Activated CD4-positive, alpha-beta T cell treated with anti-CD3 and anti-CD28 coated beads for 4 hours (primary cell): ENCODE data around the gene ST3GAL4.
"Not testable (repeated sequence)": the region's sequence is repeated elsewhere in the genome, so short reads cannot be mapped to it uniquely, and the experiment has no call there.

ENCODE experiments used
- DNase-seq, 2 donors: peaks; one replicate each; pipeline ENCODE4 v3.0.0-alpha.2; 2020

The ST3GAL4 gene

DNA sequence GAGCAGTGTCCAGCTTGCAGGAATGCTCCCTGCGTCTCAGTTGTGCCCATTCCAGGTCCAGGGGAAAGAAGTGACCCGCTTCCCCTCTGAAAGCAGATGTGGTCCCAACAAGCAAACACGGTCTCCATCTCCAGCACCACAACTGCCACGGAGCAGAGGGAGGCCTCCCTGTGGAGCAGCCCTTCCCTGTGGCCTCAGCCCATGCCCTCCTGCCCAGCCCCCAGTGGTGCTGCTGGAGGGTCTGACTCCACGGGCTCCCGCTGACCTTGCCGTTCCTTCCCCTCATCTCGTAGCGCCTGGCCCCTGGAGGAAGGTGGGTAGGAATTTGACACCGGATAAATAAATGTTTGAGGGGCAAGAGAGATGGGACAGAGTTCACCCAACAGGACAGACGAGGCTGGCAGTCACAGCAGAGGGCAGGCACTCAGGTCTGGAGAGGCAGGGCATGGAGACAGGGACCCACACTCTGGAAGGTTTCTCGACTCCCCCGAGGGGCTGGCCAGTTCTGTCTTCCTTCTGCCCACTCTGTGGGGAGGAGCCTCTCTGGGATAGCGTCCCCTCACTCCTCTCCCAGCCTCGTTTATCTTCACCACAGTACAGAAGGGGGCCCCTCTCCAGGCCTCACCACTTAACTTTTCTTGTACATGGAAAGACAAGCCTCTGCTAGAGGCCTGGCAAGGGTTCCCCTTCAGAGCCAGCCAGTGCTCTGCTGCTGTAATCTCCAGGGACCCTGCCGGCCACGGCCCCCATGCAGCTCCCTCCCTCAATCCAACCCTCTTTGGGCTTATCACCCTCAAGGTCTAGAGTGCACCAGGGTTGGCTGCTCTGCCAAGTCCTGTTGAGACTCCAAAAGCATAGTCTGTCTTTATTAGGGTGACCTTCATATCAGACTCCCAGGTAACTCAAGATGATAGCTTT lies 7.5 kb upstream of the ST3GAL4 start:
- DNase-seq, result no peak

DNA sequence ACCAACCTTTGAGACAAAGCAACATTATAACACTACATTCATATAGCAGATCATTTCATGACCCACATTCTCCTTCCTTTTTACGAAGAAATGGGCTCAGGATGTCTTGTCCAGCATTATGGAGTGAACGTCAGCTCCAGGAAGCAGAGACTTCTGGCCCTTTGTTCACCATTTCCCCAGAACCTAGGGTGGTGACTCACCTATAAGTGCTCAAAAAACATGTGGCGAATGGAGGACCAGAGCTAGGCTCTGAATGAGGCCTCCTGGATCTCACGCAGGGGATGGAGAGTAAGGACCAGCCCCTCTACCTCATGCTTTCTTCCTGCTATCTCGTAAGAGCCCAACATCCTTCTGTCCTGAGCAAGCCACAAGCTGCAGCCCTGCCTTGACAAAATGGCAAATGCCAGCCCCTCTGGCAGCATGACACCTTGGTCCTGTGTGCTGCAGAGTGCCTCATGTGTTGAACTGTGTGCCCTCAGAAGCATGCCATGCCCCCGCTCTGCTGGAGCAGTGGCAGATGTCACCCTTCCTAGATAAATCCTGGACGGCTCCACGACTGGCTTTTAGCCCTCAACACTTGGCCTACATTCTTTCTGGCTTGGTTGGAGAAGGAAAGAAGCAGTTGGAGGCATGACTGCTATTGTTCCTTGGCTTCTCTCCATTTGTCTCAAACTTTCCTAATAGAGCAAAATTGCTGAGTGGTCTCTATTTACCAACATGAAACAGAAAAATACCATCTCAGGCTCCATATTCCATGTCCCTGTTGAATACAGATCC lies 6.5 kb upstream of the ST3GAL4 start:
- DNase-seq, result no peak

DNA sequence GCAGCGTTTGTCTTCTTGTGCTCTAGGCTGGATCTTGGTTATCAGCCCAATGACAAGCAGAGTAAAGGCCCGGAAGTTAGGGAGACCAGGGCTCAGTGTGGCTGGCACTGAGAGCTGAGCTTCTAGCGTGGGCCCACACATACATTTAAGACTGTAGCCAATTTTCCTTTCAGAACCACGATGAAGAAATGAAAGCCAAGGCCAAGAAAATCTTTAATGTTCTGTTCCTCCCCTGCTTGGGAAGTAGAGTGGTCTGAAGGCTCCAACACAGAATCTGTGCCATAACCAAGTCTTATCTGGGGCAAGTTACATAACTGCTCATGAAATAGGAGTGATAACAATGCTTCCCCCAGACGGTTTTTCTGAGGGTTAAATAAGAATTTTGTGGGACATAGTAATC lies 4.7 kb upstream of the ST3GAL4 start:
- no peak for DNase-seq

DNA sequence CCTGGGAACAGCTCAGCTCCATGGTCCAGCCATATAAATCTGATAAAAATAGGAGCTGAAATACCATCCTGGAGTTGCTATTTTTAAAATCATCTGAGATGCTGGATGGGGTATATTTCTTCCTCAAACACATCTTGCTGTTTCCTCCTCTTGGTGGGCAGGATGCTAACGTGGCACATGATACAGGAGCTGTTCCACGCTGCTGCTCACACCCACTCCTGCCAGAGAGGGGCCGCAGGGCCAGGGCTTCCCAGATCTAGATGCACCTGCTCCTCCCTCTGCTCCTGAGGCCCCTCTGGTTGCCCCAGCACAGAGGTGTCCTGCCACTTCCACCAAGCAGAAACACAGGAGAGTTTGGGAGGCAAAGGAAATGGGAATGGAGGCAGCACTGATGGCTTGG lies 3.3 kb upstream of the ST3GAL4 start:
- no peak for DNase-seq

DNA sequence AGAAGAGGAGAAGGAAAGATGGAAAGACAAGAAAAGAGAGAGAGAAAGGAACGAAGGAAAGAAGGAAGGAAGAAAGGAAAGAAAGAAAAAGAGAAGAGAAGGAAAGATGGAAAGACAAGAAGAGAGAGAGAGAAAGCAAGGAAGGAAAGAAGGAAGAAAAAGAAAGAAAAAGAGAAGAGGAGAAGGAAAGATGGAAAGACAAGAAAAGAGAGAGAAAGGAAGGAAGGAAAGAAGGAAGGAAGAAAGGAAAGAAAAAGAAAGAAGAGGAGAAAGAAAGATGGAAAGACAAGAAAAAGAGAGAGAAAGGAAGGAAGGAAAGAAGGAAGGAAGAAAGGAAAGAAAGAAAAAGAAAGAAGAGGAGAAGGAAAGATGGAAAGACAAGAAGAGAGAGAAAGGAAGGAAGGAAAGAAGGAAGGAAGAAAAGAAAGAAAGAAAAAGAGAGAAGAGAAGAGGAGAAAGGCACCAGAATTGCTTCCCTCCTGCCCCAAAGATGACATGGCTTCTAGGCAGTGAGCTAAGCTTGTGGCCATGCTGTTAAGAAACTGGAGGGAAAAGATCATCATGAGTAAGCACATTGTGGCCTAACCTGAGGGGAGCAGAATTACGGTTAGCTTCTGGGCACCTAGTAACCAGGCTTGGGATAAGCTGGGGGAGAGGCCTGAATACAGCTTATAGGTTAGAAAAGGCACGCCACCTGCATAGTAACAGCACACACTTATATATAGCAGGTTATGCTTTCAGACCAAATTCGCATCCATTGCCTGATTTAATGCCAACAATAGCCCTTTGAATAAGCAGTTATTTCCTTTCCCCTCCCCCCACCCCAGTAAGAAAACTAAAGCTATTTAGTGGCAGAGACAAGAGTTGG lies 2.3 kb upstream of the ST3GAL4 start:
- no peak for DNase-seq

DNA sequence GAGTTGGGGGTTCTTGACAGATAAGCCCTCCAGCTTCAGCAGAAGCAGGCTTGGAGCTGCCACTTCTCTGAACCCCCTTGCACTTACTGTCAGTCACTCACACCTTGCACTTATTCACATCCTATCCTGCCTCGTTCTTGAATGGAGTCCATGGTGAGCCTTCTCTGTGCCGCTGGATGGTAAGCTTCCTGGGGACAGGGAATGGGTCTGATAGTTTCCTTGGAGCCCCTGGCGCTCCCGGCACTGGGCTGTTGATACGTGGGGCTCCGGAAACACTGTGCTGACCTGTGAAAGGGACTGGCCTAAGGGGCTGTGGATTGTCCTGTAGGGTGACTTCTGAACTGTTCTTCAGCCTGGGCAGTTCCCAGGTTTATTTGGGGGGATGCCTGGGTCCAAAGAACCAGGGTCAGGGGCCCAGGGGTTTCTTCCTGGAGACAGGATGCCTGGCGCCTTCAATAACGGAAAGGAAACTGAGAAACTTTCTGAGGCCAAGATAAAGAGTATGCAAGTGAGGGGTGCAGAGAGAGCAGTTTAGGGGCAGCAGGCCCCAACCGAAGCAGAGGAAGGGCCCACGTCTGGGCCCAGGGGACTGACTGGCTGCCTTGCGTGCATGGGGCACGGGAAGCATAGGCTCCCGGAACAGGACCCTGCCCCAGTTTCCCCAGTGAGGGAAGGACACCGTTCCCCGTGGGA lies 709 bp upstream of the ST3GAL4 start:
- DNase-seq, result no peak

DNA sequence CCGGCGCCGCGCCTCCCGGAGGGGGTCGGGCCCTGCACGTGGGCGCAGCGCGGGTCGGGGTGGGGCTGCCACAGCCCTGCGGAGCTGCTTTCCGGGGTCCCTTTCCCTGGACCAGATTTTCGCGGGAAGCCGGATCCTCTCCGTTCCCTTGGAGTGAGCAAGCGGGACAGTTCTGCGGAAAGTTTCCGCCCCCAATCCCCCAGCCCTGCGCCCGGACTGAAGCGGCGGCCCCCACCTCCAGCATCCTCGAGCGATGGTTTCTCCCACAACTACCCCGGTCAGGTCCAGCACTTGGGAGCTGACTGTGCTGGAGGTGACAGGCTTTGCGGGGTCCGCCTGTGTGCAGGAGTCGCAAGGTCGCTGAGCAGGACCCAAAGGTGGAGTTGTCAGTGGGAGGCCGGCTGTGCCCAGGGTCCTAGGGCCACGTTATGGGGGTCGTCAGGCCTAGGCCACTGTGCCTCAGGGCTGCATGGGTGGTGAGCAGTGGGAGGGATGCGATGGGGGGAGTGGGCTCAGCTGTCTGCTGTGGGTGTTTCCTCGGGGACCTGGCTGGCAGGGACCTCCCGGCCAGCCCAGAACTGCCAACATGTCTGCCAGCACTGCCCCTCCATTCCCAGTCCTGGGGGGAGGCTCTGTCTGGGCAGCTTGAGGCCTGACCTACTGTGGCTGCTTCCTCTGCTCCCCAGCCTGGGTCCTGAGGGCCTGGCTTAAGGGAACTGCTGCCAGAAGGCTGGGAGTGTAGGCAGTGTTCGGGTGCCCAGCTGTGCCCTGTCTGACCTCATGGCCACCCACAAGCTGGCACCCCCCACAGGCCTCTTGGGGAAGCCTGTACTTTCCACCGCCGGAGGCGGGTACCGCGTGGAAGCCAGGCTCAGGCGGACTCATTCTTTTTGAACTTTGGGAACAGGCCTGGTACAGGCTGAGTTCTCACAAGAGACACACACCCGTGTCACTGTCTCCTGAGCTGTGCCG lies 726 bp downstream of the ST3GAL4 start:
- DNase-seq, result peak; percentile 7 to 16

DNA sequence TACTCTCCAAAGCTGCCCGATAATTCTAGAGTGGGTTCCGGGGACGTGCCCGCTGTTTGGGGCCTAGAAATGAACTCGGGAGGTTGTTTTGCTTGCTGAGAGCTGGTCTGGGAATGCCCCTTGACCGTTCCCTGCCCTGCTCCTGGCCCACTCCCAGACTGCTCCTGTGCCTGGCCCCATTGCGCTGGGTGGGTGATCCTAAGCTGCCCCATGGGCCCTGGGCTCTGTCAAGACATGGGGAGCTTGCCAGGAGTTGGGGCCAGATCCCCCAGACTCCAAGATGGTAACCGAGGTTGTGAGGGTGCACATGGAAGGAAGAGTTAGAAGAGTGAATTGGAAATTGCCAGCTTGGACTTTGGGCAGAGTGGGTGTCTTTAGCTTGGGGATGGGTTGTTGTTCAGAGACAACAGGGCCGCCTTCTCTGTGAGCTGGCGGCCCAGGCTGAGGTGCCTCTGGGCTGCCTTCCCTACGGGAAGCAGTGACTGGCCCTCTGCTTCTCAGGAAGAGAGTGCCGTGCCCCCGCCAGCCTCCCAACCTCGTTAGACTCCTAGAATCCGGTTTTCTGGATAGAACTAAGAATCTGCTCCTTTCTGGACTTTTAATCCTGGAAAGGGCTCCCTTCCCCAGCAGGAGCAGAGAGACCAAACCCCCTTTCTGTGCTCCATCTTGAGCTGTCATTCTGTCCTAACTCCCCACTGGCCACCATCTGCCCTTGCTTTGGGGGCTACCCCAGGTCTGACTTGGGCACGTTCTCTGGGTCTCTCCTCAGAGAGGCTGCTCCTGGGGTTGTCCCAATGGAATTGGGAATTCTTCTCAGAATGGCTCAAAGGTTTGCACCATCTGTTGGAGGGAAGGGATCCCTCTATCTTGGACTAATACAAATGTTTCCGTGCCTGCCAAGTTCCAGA lies 1.8 kb downstream of the ST3GAL4 start:
- no peak for DNase-seq

DNA sequence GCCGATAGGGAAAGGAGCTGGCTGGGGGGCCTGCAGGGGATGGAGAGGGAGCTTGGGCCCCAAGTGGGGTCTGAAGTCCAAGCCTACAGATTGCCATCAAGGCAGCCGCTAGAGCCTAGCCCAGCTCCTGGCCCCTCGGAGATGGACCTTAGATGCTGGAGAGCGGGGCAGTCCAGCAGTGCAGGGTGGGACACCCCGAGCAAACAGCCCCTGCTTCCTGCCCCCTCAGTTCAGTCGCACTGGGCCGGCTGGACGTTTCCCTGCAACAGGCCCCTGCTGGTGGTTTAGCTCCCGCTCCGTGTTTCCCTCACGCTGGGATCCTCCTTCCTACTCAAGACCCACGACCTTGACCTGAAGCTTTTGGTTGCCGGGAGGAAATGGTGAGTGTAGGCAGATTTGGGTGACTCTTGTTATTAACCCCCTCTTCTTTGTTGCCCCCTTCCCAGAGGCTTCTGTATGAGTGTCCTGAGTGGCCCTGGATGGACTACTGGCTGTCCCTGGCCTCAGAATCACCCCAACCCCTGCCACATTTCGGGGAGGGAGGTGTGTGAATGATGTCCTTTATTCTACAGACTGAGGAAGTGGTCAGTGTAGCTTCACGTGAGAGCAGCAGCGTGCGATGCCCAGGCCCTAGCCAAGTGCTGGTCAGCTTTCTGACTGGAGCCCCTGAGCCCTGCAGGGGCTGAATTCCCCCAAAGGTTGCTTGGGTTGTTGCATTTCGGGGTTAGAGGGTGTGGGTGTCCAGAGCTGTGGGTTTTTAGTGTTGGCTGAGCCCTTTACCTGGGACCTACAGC lies 2.7 kb downstream of the ST3GAL4 start:
- no peak for DNase-seq

DNA sequence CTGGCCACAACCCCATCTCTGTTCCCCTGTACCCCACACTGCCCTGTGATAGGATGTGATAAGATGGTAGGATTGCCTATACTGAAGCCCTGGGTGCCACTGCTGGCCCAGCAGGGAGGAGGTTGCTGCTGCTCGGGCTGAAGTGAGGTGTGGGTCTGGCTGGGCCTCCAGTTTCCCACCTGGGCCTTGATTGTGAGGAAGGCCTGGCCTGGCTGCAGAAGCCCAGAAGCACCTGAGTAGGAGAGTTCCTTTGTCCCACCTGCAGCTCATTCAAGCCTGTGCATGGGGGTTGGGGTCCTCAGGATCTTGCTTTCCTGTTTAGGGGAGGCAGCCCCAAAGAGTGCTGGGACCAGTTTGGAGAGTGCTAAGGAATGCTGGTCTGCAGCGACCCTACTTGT lies 3.3 kb downstream of the ST3GAL4 start:
- no peak for DNase-seq

DNA sequence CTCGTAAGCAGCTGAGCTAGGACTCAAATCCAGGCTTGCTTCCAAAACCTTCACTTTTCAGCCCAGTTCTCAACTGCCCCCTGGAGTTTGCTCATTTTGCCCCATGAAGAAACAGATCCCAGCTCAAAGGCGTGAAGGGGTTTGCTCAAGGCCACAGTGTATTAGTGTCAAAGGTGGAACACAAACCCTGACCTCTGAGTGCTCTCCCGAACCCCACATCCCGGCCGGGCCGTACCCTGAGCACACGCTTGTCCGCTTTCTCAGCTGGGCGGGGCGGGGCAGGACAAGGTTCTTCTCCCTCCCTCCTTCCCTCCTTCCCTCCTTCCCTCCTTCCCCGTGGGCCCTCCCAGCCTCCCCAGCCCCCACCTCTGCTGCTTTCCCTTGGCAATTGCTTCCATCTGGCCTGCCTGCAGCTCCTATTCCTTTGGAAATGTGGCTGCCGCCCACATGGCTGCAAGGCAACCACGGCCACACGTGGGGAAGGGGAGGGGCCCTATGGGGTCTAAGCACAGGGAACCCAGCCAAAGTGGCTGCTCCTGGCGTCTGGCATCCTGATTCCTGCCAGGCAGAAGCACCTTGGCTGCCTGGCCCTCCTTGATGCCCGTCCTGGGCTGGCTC lies 4.1 kb downstream of the ST3GAL4 start:
- no peak for DNase-seq

DNA sequence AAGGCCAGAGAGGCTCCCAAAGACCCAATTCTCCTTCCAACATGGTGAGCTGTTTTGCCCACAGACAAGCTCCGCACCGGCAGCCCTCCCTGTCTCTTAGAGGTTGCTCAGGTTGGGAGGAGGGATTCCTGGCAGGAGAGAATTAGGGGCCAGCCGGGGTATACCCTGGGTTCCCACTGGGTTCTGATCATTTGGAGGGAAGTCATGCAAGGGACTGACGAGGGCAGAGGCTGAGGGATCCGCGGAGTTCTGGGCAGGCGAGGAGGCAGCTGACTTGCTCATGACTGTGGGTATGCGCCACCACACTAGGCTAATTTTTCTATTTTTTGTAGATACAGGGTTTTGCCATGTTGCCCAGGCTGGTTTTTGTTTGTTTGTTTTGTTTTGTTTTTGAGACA lies 4.6 kb downstream of the ST3GAL4 start:
- no peak for DNase-seq

DNA sequence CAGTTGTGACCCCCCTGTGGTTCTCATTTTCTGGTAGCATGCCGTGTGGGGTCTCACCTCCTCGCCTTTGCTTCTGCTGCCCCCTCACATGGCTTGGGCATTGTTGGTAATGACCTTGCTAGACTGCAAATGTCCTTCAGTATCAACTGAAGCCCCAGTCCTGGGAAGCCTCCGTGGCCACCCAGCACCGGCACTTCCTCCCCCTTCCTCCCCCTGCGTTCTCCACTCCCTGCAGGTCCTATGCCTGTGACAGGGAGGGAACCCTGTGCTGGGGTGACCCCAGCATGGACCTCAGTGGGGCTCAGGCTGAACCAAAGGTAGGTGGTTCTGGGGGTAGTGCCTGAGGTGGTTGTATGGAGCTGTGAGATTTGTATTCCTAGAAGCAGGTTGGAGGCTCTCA lies 5.9 kb downstream of the ST3GAL4 start:
- no peak for DNase-seq

DNA sequence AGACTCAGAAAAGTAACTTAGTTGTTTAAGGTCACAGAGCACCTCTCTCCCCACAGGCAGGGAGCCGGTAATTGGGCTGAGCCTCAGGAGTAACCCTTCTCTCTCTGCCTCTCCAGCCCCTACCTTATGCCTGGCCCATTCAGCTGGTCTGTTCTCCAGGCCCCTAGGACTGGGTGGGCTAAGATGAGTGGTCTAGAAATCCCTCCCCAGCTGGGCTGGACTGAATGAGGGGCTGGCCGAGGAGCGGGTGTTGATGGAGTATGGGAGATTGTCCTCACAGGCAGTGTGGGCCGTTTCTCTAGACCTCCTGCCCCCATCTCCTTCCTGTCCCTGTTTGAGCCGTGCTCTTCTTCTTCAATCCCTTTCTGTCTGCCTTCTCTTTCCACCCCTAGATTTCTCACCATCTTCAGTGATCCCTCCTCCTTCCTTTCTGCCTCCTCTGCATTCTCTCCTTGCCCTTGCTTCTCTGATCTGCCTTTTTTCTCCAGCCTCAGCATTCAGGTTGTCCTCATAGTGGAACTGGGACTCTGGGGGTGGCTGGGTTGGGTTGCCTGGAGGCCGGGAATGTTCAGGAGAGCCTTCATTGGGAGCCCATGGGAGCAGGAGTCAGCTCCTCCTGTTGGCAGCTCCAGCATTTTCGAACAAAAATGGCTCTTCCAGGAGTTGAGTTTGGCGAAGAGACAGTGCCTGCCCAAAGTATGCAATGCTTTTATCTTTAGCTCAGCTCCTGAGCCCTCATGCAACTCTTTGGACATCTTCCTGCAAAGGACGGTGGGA lies 7.6 kb downstream of the ST3GAL4 start:
- DNase-seq, result no peak

DNA sequence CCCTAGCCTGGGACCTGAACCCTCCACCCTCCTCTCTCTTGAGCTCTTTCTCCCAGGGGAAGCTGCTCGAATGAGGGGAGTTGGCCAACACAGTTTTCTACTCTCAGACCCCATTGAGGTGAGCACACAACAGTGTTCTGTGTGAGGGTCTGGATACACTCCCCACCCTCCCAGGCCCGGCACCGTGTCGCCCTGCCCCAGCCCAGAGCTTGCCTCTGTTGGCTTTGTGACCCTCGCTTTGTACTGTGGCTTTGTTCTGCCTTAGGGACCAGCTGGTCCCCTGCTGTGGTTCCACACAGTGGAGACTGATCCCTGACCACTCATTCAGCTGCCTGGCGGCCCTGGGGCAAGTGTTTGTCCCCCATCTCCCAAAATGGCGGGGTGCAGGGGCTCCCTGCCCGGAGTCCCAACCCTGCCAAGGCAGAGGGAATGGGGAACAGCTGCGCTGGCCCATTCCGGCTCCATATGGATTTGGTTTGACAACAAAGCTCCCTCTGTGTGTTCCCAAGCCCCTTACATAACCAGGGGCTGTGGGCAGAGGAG lies 8.3 kb downstream of the ST3GAL4 start:
- DNase-seq, result no peak

DNA sequence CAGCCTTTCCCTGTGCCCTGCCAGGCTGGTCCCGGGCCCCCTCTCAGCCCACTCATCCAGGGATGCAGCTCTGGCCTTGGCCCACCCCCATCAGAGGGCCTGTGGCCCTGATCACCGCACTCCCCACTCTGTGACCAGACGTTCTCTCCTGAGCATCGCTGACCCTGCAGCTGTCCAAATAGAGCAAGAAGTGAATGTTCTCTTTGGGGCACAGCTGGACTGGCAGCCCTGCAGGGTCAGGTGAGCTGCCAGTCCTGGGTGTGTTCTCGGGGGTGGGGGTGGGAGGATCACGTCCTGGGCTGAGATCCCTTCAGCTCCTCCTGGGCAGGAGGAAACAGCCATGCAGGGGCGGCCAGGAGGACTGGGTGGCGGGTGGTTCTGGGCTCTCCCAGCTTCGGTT lies 9.2 kb downstream of the ST3GAL4 start:
- not testable (repeated sequence) for DNase-seq

DNA sequence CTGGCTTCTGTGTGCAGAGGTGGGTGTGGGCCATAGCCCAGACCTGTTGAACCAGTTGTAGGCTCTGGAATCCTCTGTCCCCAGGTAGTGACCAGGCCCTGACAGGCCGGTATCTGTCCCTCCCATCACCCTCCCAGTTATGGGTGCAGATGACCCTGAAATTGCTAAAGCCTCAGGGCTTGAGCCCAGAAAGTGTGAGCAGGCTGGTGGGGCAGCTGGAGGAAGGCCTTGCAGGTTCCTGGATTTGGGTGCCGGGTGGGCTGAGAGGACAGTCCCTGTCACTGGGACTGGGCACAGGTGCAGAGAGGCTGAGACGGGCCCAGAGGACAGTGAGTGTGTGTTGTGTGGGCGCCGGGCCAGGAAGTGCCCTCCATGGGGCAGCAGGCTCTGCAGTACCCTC lies 10.0 kb downstream of the ST3GAL4 start:
- DNase-seq, result not testable (repeated sequence)
